Central memory CD8-positive, alpha-beta T cell (primary cell): ENCODE measurements around the gene IGSF21.

Experiments used
- ATAC-seq: fragments of 150-1000 bp; cut with Tn5 transposase; replicated peaks from 2 replicates; pipeline ENCODE4 v1.10.0; 2022; ENCODE audit warnings: mild to moderate bottlenecking, moderate FRiP score, moderate number of reproducible peaks; ENCODE audit not compliant: poor library complexity, severe bottlenecking; ENCODE audit errors: extremely low read depth
- DNase-seq, 2 donors: peaks; one replicate each; pipeline ENCODE4 v3.0.0; 2021; ENCODE audit warnings: low spot score in 2 of 2
- H3K27ac Mint-ChIP-seq: one replicate; pipeline ENCODE4 v1.8.0; 2022; ENCODE audit warnings: low read depth, mild to moderate bottlenecking, moderate library complexity, mixed read lengths
- H3K27me3 Mint-ChIP-seq: one replicate; pipeline ENCODE4 v1.8.0; 2022; ENCODE audit warnings: mixed read lengths
- H3K36me3 Mint-ChIP-seq: one replicate; pipeline ENCODE4 v1.8.0; 2022; ENCODE audit warnings: mild to moderate bottlenecking, moderate library complexity, mixed read lengths; ENCODE audit not compliant: insufficient read depth
- H3K4me1 Mint-ChIP-seq: one replicate; pipeline ENCODE4 v1.8.0; 2022; ENCODE audit warnings: mixed read lengths
- H3K4me3 Mint-ChIP-seq: one replicate; pipeline ENCODE4 v1.8.0; 2022; ENCODE audit warnings: mild to moderate bottlenecking, moderate library complexity, mixed read lengths
- H3K9me3 Mint-ChIP-seq: one replicate; pipeline ENCODE4 v1.8.0; 2022; ENCODE audit warnings: mixed read lengths

The IGSF21 gene

GRCh38 chr1:18107369-18108298, at the start of gene IGSF21:
Gene IGSF21 (plus strand): TSS chr1:18107798. CDS start chr1:18108129, 331 bp downstream.
- DNase-seq (no peak), ATAC-seq (no peak)
- H3K9me3 Mint-ChIP-seq: no peaks in the 10 kb centered on the region
- H3K36me3 Mint-ChIP-seq: peaks cover 2% of the 10 kb centered on the region
- H3K27ac Mint-ChIP-seq: no peak within 1 kb of the TSS
- H3K4me3 Mint-ChIP-seq: no peak within 1 kb of the TSS
- H3K4me1 Mint-ChIP-seq: no peaks in the 10 kb centered on the region
- peaks cover 75% of the 10 kb centered on the region for H3K27me3 Mint-ChIP-seq

- Mint-ChIP-seq H3K4me3 (no peak overlapping the region), H3K36me3 (no peaks in the 10 kb centered on the region), H3K9me3 (peaks cover 6% of the 10 kb centered on the region), H3K27me3 (peaks cover 38% of the 10 kb centered on the region), H3K27ac (no peak overlapping the region), H3K4me1 (no peaks in the 10 kb centered on the region)
- no peak for ATAC-seq
- DNase-seq: no peak
Observed at GRCh38 chr1:18058206-18058921, 49.2 kb upstream of the IGSF21 start.

GRCh38 chr1:18058981-18059605, 48.5 kb upstream of the IGSF21 start:
- no peak for ATAC-seq
- peaks cover 6% of the 10 kb centered on the region for H3K9me3 Mint-ChIP-seq
- H3K27ac Mint-ChIP-seq: no peak overlapping the region
- no peak overlapping the region for H3K4me3 Mint-ChIP-seq
- DNase-seq: no peak
- H3K4me1 Mint-ChIP-seq: no peaks in the 10 kb centered on the region
- H3K36me3 Mint-ChIP-seq: no peaks in the 10 kb centered on the region
- H3K27me3 Mint-ChIP-seq: peaks cover 43% of the 10 kb centered on the region

GRCh38 chr1:18060366-18060765, 47.2 kb upstream of the IGSF21 start:
- no peaks in the 10 kb centered on the region for H3K36me3 Mint-ChIP-seq

GRCh38 chr1:18062185-18062584, 45.4 kb upstream of the IGSF21 start:
- H3K4me1 Mint-ChIP-seq: no peaks in the 10 kb centered on the region
- no peaks in the 10 kb centered on the region for H3K9me3 Mint-ChIP-seq
- no peaks in the 10 kb centered on the region for H3K36me3 Mint-ChIP-seq
- ATAC-seq: no peak
- DNase-seq: no peak
- H3K4me3 Mint-ChIP-seq: no peak overlapping the region
- no peak overlapping the region for H3K27ac Mint-ChIP-seq
- H3K27me3 Mint-ChIP-seq: peaks cover 55% of the 10 kb centered on the region

More at GRCh38 chr1:18060366-18060765, 47.2 kb upstream of the IGSF21 start:
- Mint-ChIP-seq H3K27ac (no peak overlapping the region), H3K4me3 (no peak overlapping the region), H3K9me3 (no peaks in the 10 kb centered on the region), H3K4me1 (no peaks in the 10 kb centered on the region), H3K27me3 (peaks cover 45% of the 10 kb centered on the region)
- DNase-seq: no peak
- ATAC-seq: no peak

- H3K4me1 Mint-ChIP-seq: peaks cover 5% of the 10 kb centered on the region
- no peaks in the 10 kb centered on the region for H3K9me3 Mint-ChIP-seq
- H3K27me3 Mint-ChIP-seq: peaks cover 33% of the 10 kb centered on the region
- DNase-seq (no peak), ATAC-seq (no peak)
- no peak overlapping the region for H3K4me3 Mint-ChIP-seq
- no peaks in the 10 kb centered on the region for H3K36me3 Mint-ChIP-seq
- no peak overlapping the region for H3K27ac Mint-ChIP-seq
Observed at GRCh38 chr1:18064534-18064933, 43.1 kb upstream of the IGSF21 start.

GRCh38 chr1:18066576-18066975, 41.0 kb upstream of the IGSF21 start:
- H3K27ac Mint-ChIP-seq: no peak overlapping the region
- H3K9me3 Mint-ChIP-seq: no peaks in the 10 kb centered on the region
- no peak overlapping the region for H3K4me3 Mint-ChIP-seq
- H3K36me3 Mint-ChIP-seq: no peaks in the 10 kb centered on the region
- ATAC-seq (no peak), DNase-seq (no peak)
- H3K27me3 Mint-ChIP-seq: peaks cover 33% of the 10 kb centered on the region
- H3K4me1 Mint-ChIP-seq: peaks cover 5% of the 10 kb centered on the region

GRCh38 chr1:18069903-18070302, 37.7 kb upstream of the IGSF21 start:
- no peaks in the 10 kb centered on the region for H3K9me3 Mint-ChIP-seq
- ATAC-seq (no peak), DNase-seq (no peak)
- peaks cover 5% of the 10 kb centered on the region for H3K4me1 Mint-ChIP-seq
- no peak overlapping the region for H3K27ac Mint-ChIP-seq
- peaks cover 43% of the 10 kb centered on the region for H3K27me3 Mint-ChIP-seq
- H3K36me3 Mint-ChIP-seq: no peaks in the 10 kb centered on the region
- no peak overlapping the region for H3K4me3 Mint-ChIP-seq

GRCh38 chr1:18072066-18072465, 35.5 kb upstream of the IGSF21 start:
- no peaks in the 10 kb centered on the region for H3K9me3 Mint-ChIP-seq
- ATAC-seq (no peak), DNase-seq (no peak)
- H3K27me3 Mint-ChIP-seq: peaks cover 28% of the 10 kb centered on the region
- no peak overlapping the region for H3K4me3 Mint-ChIP-seq
- peaks cover 5% of the 10 kb centered on the region for H3K4me1 Mint-ChIP-seq
- no peak overlapping the region for H3K27ac Mint-ChIP-seq
- H3K36me3 Mint-ChIP-seq: no peaks in the 10 kb centered on the region

GRCh38 chr1:18073066-18073642, 34.4 kb upstream of the IGSF21 start:
- ATAC-seq: no peak

GRCh38 chr1:18077657-18078215, 29.9 kb upstream of the IGSF21 start:
- ATAC-seq: no peak
- Mint-ChIP-seq H3K4me3 (no peak overlapping the region), H3K4me1 (no peaks in the 10 kb centered on the region), H3K27ac (no peak overlapping the region), H3K9me3 (no peaks in the 10 kb centered on the region), H3K36me3 (no peaks in the 10 kb centered on the region), H3K27me3 (peaks cover 46% of the 10 kb centered on the region)
- DNase-seq: no peak

More at GRCh38 chr1:18073066-18073642, 34.4 kb upstream of the IGSF21 start:
- H3K9me3 Mint-ChIP-seq: no peaks in the 10 kb centered on the region
- no peaks in the 10 kb centered on the region for H3K36me3 Mint-ChIP-seq
- no peak overlapping the region for H3K4me3 Mint-ChIP-seq
- H3K27me3 Mint-ChIP-seq: peaks cover 29% of the 10 kb centered on the region
- DNase-seq: no peak
- H3K4me1 Mint-ChIP-seq: peaks cover under 1% of the 10 kb centered on the region
- no peak overlapping the region for H3K27ac Mint-ChIP-seq
